SW 1271 (cell line): Measurements from ENCODE around the gene TMCO6.
A peak's percentile ranks its signal among the peaks of the same experiment; 100 is the strongest.

Experiments used
- DNase-seq, 2 experiments: peaks; one replicate each; lab custom pipeline; 2025; lab: John Stamatoyannopoulos, UW

Gene TMCO6

DNA sequence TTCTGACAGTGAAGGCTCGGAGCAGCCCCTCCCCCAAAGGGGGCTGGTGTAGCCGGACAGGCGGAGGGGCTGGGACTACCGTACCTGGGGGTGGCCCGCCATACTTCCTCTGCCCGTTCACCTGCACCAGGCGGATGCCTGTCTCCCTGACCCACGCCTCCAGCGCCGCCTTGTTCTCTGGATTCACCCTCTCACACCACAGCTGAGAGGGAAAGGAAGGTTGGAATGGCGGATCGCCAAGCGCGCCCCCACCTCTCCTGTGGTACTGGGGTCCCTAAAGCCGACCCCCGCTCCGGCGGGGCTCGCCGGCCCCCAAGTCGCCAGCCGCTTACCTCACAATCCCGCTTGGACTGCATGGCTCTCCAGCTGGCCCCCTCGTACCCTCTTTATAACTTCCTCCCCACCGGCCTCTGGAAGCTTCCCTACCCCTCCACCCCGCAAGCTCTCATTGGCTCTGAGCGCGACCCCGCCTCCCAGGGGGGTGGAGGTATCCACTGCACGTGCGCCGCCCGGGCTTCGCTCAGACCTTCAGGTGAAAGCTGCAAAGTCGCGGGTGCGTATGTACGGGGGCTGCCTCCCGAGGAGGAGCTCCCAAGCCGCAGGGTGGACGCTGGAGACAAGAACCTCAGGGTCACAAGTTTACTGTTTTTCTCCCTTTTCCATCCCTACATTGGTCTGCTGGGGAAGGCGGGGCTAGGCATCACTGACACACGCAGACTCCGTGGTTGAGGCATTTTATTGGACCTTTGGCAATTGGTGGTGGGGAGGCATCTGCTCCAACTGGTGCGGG is 34.1 kb downstream of the TMCO6 start, which contains the start of gene DND1:
Gene DND1, minus strand, starts transcription at position 390 of the 790 bp plus-strand sequence. Its CDS starts 34 bp downstream, at position 356.
- DNase-seq, result no peak

DNA sequence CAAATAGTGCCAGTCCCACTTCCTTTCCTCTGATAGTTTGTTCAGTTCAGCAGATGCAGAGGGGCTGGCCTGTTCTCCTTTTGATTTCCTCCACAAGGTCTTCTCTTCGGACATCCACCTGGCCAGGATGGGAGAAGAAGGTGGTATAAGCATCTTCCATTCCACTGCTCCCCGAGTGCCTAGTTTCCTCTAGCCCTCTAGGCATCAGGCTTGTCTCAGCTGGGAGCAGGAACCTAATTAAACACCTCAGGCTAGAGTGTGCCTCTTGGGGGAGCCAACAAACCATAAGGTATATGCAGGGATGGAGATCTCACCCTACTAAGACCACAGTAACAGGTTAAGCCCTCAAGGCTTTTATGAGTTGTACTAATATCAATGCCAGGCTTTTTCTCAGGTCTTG is 35.0 kb downstream of the TMCO6 start:
- no peak for DNase-seq

DNA sequence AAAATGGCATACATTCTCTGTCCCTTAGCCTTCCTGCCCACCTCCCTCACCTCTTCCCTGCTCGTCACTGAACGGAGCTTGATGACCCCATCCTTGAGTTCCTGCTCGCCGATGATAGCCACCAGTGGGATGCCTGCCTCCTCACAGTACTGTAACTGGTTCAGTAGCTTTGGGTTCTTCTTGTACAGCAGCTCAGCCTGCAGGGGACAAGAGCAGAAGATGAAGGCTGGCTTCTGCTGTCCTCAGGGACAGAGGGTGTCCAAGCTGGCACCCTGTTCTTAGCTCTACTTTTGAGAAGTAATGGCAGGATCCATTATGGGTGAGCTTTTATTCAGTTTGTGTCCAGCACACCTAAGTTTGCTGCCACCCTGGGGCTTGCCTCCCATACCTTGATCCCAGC is 35.4 kb downstream of the TMCO6 start:
- DNase-seq, result no peak

DNA sequence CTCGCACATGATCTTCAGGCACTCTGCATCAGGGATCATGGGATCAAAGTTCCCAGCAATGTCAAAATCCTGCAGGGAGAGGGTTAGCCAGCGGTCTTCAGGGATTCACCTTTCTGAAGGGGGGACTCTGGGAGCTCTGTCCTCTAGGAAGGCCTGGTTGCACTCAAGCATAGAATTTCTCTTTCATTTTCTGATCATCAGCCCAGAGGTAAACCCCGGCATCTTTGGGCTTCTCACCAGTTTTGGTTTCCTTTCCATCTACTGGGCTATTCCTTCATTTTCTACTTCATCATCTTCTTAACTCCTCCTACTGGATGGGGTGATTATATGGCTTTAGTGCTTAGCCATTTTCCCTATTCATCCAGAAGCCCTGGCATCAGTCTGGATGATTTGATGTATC is 38.7 kb downstream of the TMCO6 start:
- DNase-seq, result no peak

DNA sequence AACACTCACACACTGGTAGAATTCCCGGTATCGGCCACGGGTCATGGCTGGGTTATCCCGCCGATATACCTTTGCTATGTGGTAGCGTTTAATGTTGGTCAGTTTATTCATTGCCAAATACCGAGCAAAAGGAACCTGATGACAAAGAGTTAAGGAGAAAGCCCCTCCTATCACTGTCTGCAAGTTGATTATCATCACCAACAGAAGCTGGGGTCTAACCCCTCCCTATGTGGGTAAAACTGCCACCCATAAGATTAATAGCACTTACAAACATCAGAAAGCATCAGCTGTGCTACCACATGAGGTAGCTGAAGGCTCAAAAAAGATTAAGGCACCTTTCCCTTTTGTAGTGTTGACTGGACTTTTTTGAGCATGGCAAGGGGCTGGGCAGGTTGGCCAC is 39.7 kb downstream of the TMCO6 start:
- no peak for DNase-seq

DNA sequence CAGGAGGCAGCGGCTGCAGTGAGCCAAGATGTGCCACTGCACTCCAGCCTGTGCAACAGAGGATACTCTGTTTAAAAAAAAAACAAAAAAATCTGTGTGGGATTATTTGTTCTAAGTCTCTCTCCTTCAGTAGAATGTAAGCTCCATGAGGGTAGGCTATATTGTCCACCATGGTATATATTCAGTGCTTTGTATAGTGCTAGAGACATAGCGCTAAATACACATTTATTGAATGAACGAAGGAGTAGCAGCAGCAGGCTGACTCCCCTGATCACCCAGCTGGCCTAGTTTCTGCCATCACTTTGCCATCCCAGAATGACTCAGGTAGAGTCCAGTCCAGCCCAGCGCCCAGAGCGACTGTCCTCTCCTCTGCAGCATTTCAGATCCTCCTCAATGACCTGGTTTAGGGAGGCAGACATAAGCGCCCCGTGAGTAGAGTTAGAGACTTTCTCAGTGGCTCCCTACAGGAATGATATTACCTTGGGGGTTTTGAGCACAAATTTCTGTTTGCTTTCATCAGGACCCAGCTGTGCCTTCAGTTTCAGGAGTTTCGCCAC is 51.2 kb downstream of the TMCO6 start:
- no peak for DNase-seq

DNA sequence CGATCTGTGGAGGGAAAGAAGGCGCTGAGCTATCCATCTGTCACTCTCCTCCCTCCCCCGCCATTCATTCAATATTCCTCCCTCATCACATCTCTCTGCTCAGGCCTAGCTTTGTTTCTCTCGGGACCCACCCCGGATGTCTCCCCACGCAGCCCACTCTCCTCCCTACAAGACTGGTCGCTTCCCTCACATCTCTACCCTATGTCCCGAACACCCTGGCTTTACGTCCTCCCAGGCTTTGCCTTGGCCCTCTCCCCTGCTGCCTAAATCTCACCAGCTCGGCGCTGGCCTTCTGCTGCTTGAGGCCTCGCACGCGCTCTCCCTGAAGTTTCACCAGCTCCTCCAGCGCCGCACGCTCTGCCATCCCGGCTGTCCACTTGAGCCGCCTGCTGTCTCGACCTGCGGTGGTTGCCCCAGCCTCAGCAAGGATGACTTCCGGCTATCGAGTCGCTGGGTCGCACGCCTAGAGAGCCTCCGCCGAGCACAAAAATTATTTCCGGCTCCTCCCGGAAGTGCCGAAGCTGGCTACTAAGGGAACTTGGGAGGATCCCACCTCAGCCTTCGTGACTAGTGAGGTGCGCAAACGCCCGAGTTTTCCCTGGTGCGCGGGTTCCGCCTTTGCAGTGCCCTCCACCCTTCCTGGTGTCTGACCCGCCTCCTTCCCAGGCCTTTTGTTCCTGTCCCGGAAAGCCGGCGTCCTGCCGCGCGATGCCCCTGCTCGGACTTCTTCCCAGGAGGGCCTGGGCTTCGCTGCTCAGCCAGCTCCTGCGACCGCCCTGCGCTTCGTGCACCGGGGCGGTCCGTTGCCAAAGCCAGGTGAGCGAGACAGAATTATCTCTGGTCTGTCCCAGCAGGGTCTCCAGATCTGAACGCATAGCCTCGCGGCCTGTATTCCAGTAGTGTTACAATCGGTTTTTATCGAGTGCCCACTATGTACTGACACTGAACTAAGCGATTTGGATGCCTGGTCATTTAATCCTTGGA is 52.0 kb downstream of the TMCO6 start, which contains the start of the genes HARS1 and HARS2:
Gene HARS1, minus strand, starts transcription at position 430 of the 984 bp plus-strand sequence. Its CDS starts 66 bp downstream, at position 364.
Gene HARS2, plus strand, starts transcription at position 515 of the 984 bp plus-strand sequence. Its CDS starts 194 bp downstream, at position 709.
- DNase-seq, result peak; percentile 98

DNA sequence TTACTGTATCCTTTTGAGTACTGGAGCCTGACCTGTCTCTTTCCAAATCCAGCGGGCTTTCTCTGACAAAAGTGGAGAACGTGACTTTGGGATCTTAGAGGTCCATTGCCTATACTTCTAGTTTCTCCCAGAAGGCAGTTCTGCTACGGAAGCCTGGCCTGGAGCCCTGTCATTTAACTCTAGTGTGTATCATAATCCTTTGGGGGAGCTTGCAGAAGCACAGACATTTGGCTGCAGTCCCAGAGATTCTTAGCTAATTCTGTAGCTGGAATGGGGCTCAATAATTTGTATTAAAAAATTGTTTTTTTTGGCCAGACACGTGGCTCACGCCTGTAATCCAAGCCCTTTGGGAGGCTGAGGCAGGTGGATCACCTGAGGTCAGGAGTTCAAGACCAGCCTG is 55.0 kb downstream of the TMCO6 start:
- no peak for DNase-seq
